Esophagus squamous epithelium (tissue), 5 donors: ENCODE results near the gene SIGLEC12. TPM values are rescaled to one million over a fixed set of nuclear protein-coding genes. Genes with fewer than 3 reads are reported as not detected.

Experiments
- DNase-seq: peaks from one replicate; lab custom pipeline; 2025; lab: John Stamatoyannopoulos, UW
- H3K27ac ChIP-seq, 4 donors: fragments of 200-600 bp; sonication (generic); one replicate each; pipeline ENCODE4 v1.5.1; 2016 to 2019; ENCODE audit warnings: mild to moderate bottlenecking in 1 of 4
- H3K27me3 ChIP-seq, 4 donors: fragments of 200-600 bp; sonication (generic); 1 replicate in 3 of 4; 2 replicates in 1 of 4; pipeline versions ENCODE4 v1.5.1 to v1.6.0; 2017 to 2021; ENCODE audit warnings: antibody characterized with exemption in 1 of 4
- H3K36me3 ChIP-seq, 3 donors: fragments of 200-600 bp; sonication (generic); one replicate each; pipeline ENCODE4 v1.5.1; 2016 to 2019
- H3K4me1 ChIP-seq, 3 donors: fragments of 200-600 bp; sonication (generic); one replicate each; pipeline ENCODE4 v1.5.1; 2017 to 2019
- H3K4me3 ChIP-seq, 4 donors: fragments of 200-600 bp; sonication (generic); 1 replicate in 3 of 4; 2 replicates in 1 of 4; pipeline ENCODE4 v1.5.1; 2016 to 2019; ENCODE audit warnings: mild to moderate bottlenecking in 2 of 4, moderate library complexity in 1 of 4
- H3K9me3 ChIP-seq, 3 donors: fragments of 200-600 bp; sonication (generic); one replicate each; pipeline ENCODE4 v1.5.1; 2016 to 2019
- POLR2A ChIP-seq, 4 donors: fragments of 450-650 bp; IDR thresholded peaks; one replicate each; pipeline ENCODE4 v1.6.1; 2017; ENCODE audit warnings: antibody characterized with exemption in 4 of 4, mild to moderate bottlenecking in 4 of 4, moderate library complexity in 3 of 4
- WGBS, 2 donors: methylation state at CpG; one replicate each; pipeline ENCODE4 v1.1.5; 2018; 5-methylcytosine and 5-hydroxymethylcytosine counted together
- intact Hi-C: fragments of 100-400 bp; cut with DNase I; formaldehyde crosslinking; loops from one replicate; pipeline ENCODE4 v1.15.0; 2022
- total RNA-seq, 4 donors: library from RNA; depleted of rRNA; stranded (reverse); fragments of >200 nt; gene quantifications; one replicate each; pipeline ENCODE4 v1.1.0, GENCODE V29; 2016
- TF ChIP-seq, protein P1 (sequence below), 6 experiments: fragments of 450-650 bp in 4 of 6; fragments of 200-600 bp in 2 of 6; sonication (generic) in 2 of 6; IDR thresholded peaks; one replicate each; pipeline ENCODE4 v1.5.1; 2016 to 2019; ENCODE audit warnings: antibody characterized with exemption in 6 of 6, mild to moderate bottlenecking in 4 of 6, moderate library complexity in 4 of 6
- donor health status: DM: yes; HTN: yes; CAD: no.

Gene SIGLEC12
- total RNA-seq, 4 donors from 2014 or later: 0.22 to 0.91 TPM; not detected in 2

DNA sequence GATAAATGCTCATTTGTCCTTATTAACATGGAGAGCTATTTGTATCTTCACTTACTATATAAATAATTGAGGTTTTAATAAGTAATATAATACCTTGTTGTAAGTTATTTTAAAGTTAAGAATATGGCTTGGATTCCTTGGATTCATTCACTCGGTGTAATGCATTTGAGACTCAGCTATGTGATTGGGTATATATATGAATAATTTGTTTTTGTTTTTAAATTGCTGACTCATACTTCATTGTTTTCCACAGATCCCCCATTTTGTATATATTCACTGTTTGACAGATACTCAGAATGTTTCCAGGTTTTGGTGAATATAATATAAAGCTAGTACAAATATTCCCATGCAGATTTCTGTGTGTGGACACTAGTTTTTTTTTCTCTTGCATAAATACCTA lies 30.1 kb downstream of the SIGLEC12 start:
- H3K36me3 ChIP-seq: no peaks in the 10 kb centered on the region
- TF ChIP-seq, protein P1, sequence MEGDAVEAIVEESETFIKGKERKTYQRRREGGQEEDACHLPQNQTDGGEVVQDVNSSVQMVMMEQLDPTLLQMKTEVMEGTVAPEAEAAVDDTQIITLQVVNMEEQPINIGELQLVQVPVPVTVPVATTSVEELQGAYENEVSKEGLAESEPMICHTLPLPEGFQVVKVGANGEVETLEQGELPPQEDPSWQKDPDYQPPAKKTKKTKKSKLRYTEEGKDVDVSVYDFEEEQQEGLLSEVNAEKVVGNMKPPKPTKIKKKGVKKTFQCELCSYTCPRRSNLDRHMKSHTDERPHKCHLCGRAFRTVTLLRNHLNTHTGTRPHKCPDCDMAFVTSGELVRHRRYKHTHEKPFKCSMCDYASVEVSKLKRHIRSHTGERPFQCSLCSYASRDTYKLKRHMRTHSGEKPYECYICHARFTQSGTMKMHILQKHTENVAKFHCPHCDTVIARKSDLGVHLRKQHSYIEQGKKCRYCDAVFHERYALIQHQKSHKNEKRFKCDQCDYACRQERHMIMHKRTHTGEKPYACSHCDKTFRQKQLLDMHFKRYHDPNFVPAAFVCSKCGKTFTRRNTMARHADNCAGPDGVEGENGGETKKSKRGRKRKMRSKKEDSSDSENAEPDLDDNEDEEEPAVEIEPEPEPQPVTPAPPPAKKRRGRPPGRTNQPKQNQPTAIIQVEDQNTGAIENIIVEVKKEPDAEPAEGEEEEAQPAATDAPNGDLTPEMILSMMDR (IDR thresholded peaks at IDR 0.05): no peak
- H3K27me3 ChIP-seq: peaks cover 0 to 41% (median 0%) of the 10 kb centered on the region in 4 donors
- intact Hi-C loops: no loop called here
- 42 to 43% methylated on average over 1 of the region's 1 CpG for WGBS, 2 donors
- no peaks in the 10 kb centered on the region for H3K4me1 ChIP-seq
- no peak overlapping the region for H3K27ac ChIP-seq
- no peak for DNase-seq
- no peaks in the 10 kb centered on the region for H3K9me3 ChIP-seq
- H3K4me3 ChIP-seq: no peak overlapping the region

DNA sequence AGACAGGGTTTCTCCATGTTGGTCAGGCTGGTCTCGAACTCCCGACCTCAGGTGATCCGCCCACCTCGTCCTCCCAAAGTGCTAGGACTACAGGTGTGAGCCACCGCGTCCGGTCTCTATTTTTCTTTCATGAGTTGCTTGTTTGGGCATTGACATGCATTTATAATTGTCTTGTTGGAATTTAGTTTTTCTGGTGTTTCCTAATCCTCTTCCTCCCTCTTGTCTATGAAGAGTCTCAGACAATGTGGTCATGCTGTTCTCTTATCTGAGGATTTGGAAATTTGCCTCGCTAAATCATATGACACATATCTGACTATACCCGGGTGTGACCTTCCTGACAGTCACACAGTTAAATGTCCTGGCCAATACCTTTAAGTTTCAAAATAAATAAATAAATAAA lies 30.6 kb downstream of the SIGLEC12 start:
- no peak for DNase-seq
- Histone ChIP-seq H3K4me1 (no peaks in the 10 kb centered on the region), H3K4me3 (no peak overlapping the region), H3K27me3 (peaks cover 0 to 36% (median 0%) of the 10 kb centered on the region in 4 donors), H3K9me3 (no peaks in the 10 kb centered on the region), H3K36me3 (no peaks in the 10 kb centered on the region), H3K27ac (no peak overlapping the region)
- WGBS, 2 donors: 55 to 76% methylated on average over 9 of the region's 9 CpGs
- intact Hi-C loops: no loop called here
- TF ChIP-seq, protein P1 (IDR thresholded peaks at IDR 0.05): no peak
- TF ChIP-seq POLR2A (IDR thresholded peaks at IDR 0.05): no peak

DNA sequence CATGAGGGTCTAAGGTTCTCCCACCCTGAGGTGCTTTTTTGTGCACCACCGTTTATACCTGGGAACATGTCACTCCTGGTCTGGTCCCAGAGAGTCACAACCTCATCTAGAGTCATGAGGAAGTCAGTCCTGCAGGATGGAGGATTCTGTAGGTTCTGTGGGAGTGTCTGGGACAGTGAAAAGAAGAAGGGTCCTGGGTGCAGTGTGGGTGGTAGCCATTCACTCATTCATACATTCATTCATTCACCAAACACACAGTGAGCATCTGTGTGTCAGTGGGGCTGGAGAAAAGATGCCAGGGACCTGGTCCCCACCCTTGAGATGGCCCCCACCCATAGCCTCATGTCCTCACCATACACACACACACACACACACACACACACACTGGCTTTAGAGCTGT lies 32.0 kb downstream of the SIGLEC12 start:
- DNase-seq: no peak
- intact Hi-C loops: no loop called here
- no peaks in the 10 kb centered on the region for H3K9me3 ChIP-seq
- H3K4me1 ChIP-seq: no peaks in the 10 kb centered on the region
- no peak overlapping the region for H3K4me3 ChIP-seq
- 57 to 63% methylated on average over 1 of the region's 1 CpG for WGBS, 2 donors
- no peak for TF ChIP-seq POLR2A (IDR thresholded peaks at IDR 0.05)
- TF ChIP-seq, protein P1 (IDR thresholded peaks at IDR 0.05): no peak
- peaks cover 0 to 40% (median 1%) of the 10 kb centered on the region in 4 donors for H3K27me3 ChIP-seq
- H3K27ac ChIP-seq: no peak overlapping the region
- H3K36me3 ChIP-seq: no peaks in the 10 kb centered on the region

DNA sequence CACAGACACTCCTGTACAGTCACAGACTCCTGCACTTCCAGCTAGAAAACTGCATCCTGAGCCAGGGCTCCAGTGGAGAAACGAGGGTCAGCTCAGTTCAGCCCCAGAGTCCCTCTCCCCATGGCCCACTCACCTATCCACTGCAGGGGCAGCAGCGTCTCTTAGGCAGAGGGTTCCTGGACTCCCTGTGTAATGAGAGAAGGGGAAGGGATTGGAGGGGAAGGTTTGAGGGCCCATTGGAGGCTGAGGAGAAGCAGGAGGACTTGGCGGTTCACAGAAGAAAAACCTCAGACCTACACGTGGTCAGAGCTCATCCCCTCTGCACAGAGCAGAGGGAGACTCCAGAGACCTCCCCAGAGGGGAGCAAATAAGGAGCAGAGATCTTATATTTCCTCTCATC lies 32.4 kb downstream of the SIGLEC12 start:
- Histone ChIP-seq H3K4me3 (no peak overlapping the region), H3K27ac (no peak overlapping the region), H3K9me3 (no peaks in the 10 kb centered on the region), H3K4me1 (no peaks in the 10 kb centered on the region), H3K27me3 (peaks cover 0 to 40% (median 1%) of the 10 kb centered on the region in 4 donors), H3K36me3 (no peaks in the 10 kb centered on the region)
- WGBS, 2 donors: 43 to 75% methylated on average over 2 of the region's 4 CpGs
- TF ChIP-seq, protein P1 (IDR thresholded peaks at IDR 0.05): no peak
- TF ChIP-seq POLR2A (IDR thresholded peaks at IDR 0.05): no peak
- no peak for DNase-seq
- intact Hi-C loops: no loop called here

DNA sequence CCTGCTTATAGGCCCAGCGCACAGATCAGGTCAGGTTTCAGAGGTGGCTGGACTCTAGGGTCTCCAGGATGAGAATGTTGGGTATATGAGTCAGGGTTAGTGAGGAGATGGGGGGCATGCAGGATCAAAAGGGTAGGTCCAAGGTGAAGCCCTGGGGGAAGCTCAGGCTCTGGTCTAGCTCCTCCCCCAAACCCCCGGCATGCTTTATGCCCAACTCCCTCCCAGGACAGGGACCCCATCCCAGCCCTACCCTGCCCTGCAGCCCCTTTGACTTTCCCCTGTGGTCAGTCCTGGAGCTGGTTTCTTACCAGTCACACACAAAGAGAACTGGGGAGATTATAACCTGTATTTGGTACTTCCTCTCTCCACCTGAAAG lies 33.1 kb downstream of the SIGLEC12 start:
- intact Hi-C loops: no loop called here
- Histone ChIP-seq H3K4me1 (no peaks in the 10 kb centered on the region), H3K27me3 (peaks cover 0 to 37% (median 1%) of the 10 kb centered on the region in 4 donors), H3K9me3 (no peaks in the 10 kb centered on the region), H3K36me3 (no peaks in the 10 kb centered on the region), H3K4me3 (no peak overlapping the region), H3K27ac (no peak overlapping the region)
- WGBS, 2 donors: 50 to 61% methylated on average over 2 of the region's 2 CpGs
- no peak for TF ChIP-seq POLR2A (IDR thresholded peaks at IDR 0.05)
- TF ChIP-seq, protein P1 (IDR thresholded peaks at IDR 0.05): no peak
- DNase-seq: no peak
